COLO668 (cell line): Measurements from ENCODE around the gene RBM18.

Source experiments
- DNase-seq: peaks from one replicate; lab custom pipeline; 2025; ENCODE audit not compliant: unreplicated experiment; lab: John Stamatoyannopoulos, UW

The RBM18 gene

DNA sequence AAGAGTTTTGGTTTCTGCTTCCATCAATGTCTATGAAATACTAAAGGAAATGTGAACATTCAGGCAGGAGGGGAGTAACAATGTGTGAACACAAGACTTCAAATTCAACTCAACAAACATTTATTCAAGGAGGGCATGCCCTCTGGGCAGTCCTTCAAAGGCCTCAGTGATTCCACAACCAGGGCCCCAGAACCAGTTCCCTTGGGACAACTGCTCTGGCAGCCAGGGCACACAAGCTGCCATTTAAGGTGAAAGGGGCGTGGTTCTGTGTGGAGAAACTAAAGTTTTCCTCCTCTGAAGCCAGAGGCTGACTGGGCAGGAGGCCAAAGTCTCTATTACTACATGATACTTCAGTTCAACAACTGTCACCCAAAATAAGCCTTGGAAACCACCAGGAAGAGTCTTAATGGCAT lies 3.2 kb downstream of the RBM18 start:
- no peak for DNase-seq

DNA sequence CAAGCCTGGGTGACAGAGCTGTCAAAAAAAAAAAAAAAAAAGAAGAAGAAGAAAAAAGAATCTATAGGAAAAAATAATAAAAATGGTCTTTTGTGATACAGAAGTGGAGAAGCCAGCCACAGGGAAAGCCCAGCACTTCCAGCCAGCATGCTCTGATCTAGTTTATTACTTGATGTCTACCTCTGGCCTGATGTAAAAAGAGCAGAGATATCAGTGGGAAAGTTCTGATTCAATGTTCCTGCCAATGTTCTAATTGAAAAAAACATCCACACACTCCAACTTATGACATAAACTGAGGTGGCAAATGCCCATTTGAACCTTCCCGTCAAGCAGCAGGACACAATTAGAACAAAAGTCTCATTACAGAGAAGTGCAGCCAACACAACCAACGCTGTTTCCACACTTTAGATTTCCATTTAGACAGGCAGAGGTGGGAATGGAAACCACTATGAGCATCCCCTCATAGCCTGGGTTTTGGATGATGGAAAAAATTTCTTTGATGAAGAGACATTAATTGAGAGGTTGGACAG lies 5.7 kb downstream of the RBM18 start:
- DNase-seq, result no peak

DNA sequence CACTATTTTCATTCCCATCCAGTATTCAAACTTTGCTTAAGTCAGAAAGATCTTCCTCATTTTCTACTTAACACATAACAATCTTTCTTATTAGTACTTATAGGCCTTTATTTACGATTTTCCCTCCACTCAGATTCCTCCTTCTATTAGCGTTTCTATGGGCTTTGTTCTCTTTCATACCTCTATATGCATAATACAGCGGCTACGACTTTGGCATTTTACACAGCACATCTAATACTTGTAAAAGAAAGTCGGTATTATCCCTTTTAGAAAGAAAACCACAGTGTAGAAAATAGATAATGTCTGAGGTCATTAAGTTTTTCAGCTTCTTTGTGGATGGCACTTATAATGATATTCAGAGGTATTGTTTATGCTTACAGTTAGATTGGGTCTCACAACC lies 8.4 kb downstream of the RBM18 start:
- DNase-seq, result no peak

DNA sequence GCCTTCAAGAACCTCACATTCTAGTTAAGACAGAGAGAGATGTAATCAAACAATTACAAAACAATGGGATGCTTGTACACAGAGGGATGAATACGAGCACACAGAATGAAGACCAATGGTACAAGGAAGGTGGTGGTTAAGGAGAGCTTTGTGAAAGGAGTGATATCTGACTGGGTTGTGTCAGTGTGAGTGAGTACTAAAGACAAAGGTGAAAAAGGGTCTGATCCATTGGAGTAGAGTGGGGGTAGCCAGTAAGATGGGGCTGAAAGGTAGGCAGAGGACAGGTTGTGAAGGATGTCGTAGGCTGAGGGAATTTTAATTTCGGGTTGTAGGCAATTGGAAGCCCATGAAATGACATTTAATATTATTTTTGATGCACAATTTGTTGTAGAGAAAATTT lies 9.9 kb downstream of the RBM18 start:
- no peak for DNase-seq

DNA sequence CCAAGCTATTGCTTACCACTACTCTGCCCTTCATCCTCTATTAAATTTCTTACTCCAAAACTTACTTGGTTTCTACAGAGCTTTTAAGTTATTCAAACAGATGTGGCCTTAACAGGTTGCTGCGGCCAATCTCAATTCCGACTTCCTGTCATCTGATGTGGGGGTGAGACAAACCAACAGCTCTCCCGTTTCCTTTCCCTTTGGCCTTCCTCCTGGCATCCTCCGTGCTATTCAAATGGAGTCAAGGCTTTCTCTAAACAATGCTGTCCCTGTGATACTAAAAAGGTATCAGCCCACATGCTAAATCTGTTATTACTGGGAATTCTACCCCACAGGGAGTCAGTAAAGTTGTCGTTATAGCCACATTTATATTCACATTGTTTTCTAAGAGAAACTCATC lies 11.8 kb downstream of the RBM18 start:
- DNase-seq, result no peak

DNA sequence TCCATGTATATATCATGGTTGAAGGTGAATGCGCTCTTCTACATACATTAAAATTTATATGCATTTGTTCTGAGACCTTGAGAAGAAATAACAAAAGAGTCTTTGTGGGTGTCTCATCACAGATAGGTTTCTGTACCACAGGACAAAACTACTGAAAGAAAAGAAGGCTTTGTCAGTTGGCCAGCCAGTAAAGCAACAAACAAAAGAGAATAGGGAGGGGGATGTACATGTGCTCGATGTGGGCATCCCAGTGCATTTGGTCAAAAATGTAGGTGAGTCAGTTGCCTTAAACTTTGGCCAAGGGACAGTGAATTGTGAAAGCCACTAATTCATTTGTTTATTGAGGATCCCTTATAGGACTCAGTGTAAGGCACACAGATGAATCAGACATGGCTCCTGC lies 13.3 kb downstream of the RBM18 start:
- no peak for DNase-seq

DNA sequence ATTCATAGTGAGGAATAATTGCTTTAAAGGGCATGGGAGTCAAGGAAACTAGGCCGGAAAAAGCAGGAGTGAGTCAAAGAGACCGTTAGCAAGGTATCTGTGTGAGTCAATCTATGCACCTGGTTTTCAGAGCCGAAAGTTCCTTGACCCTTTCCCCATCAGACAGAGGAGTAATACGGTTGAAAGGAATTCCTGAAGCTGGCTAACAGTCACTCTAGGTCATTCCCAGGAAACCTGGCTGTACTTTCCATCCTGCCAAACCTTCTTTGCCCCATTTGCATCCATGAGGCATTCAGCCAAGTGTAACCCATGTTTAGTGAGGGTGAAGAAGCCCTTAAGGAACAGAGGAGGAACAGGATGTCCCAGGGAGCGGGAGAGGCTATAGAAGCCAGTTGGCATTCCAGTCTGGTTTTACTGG lies 16.2 kb downstream of the RBM18 start:
- DNase-seq, result no peak

DNA sequence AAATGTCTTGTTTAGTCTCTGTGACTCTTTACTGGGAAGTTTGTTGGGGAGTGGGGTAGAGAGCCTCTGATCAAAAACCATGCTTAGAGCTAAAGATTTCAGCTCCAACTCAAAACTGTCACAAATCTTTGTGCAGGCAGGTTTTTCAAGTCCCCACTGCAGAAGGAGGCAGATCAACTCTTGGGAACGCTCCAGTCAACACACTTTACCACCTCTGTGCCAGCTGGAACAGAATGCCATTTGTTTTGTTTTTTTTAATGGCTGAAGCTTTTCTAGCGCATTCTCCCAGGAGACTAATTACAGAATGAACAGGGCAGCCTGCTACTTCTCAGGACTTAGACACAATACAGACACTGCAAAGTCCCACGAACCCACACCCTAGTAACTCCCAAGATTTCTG lies 18.0 kb downstream of the RBM18 start:
- DNase-seq, result no peak

DNA sequence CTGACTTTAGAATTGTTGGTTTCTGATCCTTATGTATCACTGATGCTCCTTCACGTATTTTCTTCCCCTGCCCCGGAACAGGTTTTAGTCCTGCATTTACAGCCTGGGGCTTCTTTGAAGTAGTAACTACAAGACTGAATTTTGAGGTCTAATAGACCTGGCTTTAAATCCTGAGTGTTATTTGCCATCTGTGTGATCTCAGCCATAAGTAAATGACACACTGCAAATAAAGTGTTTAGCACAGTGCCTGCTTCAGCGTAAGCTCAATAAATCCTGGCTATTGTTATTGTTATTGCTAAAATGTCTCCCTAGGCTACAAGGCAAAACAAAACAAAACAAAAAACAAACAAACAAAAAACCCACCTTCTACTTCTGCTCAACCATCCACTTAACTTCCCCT lies 20.3 kb downstream of the RBM18 start:
- DNase-seq, result no peak

DNA sequence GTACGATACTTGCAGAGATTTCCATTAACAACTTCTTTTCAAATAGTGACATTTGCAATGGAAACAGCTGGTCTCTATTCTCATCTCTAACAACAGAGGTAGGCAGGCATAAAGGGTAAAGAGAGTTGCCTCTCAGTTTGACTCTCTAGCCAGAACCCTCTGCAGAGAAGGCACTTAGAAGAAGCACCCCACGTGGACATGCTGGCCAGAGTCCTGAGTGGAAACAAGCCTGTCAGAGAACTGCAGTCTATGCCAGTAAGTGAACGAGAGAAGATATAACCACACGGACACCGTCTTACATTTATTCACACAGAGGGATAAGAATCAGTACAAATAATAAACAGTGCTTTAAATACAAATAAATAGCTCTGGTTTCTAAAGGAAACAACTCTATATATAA lies 24.9 kb downstream of the RBM18 start:
- no peak for DNase-seq

DNA sequence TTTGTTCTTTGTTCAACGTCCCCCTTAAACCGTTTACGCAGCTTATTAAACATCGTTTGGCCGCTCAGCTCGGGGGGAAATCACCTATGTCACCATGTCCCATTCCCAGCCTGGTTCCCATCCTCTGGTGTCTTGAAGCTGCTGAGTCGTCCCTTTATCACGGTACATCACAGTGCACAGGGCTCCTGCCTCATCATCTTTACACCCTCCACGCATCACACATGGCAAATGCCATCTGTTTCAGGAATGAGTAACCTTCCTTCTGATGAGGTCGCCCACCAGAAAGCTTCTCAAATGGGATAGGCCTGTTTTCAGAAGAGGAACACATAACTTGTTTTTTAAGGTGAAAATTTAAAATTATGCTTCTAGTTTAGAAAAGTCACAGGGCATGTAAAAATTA lies 28.0 kb downstream of the RBM18 start:
- no peak for DNase-seq

DNA sequence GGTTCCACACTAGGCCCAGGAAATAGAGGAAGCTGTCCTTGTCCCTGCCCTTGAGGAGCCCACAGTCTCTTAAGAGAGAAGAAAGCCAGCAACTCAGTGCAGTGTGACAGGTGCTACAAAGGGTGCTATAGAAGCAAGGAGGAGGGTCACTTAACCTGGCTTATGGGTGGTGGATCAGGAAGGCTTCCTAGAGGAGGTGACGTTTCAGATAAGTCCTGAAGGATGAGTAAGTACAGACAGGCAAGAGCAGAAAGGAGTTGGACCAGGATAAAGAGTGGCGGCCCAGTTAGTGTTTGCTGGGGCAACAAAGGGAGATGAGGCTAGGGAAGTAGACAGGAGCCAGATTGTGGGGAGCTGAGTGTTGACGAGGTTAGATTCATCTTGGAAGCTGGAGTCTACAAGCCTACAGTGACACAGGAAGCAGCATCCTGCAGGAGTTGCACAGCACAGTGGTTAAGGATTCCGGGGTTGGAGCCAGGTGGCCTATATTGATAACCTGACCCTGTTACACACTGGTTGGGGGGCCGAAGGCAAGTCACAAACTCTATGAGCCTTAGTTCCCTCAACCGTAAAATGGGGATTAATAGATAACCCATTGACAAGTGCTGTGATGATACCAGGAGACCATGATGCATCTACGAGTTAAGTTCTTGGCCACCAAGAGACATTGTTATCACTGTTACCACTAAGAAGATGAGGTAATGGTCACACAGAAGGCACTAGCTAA lies 30.5 kb downstream of the RBM18 start:
- no peak for DNase-seq

DNA sequence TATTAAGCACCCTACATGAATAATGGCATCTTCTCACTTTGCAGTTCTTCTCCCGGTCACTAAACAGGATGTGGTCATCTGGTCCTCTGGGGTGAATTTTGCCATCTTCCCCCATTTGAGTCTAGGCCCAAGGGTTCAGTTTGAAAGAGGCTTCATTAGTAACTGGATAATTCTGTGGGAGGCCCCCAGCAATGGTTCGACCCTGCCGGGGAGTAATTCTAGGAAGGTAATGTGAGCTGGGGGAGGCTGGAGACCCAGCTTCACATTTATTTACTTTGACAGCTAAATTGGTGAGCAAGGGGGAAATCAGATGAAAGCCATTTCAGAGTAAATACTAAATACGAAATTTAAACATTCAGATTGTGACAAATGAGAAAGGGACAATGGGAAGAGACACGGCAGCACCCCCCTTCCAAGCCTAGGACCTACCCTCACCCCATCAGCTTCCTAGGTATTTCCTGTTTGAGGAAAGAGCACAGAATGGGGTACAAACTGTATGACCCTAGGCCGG lies 31.8 kb downstream of the RBM18 start:
- no peak for DNase-seq

DNA sequence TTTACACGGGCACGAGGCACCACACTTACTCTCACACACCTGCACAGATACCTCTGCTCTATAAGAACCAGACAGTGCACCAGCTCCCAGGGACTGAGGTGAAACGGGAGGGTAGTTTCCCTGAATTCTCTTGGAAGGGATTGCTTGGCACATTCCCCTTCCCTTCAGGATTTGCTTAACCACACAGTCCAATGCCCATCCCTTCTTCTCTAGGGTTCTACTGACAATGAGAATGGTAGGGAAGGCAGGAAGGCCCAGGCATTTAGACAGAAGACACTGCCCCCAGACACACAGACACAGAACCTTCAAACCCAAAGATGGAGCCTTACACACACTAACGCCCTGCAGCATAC lies 35.2 kb downstream of the RBM18 start:
- no peak for DNase-seq

DNA sequence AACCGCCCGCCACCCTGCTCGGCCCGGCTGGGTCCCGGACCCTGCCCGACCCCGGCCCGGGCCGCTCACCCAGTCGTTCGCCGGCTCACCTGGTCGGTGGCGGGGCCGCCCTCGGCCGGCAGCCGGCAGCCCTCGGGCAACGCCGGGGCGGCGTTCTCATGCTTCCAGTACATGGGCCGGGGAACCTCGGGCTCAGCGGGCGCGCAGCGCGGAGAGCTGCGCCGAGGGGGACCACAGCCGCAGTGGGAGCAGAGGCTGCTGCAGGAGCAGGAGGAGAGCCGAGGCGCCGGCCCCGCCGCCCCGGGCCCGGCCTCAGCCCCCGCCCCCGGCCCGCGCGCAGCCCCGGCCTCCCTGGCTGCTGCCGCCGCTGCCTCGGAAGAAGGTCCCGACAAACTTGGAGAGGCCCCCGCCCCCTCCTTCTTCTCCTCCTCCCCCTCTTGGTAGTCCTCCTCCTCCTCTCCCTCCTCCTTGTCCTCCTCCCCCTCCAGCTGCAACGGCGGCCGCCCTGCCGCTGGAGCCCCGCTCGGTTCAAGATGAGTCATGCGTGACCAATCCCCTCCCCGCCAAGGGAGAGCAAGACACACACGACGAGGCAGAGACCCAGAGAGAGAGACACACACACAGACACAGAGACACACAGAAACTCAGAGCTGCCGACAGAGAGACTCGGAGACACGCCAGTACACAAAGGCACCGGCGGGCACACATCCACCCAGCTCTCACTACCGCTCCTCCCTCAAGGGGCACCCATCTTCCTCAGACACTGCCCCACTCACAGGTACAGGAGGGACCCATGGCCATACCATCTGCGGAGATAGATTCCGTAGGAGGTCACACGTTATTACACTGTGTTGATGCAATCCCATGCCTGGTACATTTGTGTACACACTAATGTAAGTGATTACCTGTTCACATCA lies 35.8 kb downstream of the RBM18 start, which contains the start of gene LHX6:
Gene LHX6 (minus strand): TSS at position 390 of the 917 bp plus-strand sequence. CDS start 217 bp downstream, at position 173.
- DNase-seq, result peak; percentile 47

DNA sequence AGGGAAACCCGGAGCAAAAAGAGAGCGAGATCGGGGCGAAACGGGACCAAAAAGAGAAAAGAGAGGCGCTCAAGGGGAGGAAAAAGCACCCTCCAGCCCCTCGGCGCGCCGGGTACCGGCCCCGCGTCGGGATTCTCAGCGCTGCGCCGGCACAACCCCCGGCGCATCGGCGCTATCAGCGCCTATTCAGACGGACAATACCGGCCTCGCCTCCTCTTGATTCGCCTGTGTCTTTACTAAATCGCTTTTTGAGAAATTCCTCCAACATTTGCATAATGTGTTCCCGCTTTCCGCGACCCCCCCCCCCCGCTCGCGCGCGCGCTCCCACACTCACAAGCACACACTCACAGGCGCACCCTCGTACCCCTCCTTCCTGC lies 36.5 kb downstream of the RBM18 start:
- peak; percentile 22 for DNase-seq

DNA sequence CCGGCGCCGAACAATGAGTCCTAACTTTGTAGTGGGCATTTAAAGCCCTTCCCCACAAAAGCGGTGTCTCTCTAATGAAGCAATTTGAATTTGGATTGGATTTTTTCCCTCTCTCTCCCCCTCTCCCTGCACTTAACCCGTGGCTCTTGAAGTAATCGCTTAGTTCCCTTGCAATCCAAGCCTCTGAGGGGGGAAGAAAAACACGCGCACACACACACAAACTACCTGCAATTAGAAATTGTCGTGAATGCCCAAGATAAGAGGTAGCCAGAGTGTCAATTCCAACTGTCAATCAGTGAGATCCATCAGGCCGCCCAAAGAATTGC lies 37.1 kb downstream of the RBM18 start:
- DNase-seq, result no peak

DNA sequence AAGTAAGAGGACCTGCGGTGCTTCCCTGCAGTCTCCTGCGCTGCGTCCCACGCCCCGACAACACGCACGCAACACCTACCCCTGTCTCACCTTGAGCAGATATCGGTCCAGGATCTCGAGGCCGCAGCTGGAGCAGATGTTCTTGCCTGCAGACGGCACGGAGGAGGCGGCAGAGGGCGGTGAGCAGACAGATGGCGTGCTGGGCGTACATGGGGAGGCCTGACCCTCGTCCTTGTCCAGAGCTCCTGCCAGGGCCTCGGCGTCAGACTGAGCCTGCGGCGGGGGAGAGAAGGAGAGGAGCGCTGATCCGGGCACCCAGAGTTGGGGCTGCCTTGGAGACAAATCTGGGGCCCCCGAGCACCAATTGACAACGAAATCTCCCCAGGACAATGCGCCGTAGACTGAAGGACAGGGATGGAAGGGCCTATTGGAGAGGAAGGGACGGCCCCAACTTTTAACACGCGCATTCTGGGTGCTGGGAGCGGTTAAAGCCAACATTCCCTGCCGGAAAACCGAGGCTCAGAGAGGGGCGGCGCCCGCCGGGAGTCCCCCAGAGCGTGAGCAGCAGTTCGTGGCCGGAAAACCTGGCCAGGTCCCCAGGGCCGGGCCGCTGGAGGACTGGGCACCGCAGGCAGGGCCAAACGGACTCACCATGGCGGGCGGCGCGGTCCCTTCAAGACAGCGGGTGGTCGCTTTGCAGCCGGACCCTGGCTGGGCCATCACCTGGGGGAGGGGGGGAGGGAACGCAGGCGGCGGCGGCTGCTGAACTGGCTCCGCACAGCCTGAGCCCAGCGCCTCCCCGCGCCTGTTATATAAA lies 37.7 kb downstream of the RBM18 start:
- peak; percentile 40 for DNase-seq

DNA sequence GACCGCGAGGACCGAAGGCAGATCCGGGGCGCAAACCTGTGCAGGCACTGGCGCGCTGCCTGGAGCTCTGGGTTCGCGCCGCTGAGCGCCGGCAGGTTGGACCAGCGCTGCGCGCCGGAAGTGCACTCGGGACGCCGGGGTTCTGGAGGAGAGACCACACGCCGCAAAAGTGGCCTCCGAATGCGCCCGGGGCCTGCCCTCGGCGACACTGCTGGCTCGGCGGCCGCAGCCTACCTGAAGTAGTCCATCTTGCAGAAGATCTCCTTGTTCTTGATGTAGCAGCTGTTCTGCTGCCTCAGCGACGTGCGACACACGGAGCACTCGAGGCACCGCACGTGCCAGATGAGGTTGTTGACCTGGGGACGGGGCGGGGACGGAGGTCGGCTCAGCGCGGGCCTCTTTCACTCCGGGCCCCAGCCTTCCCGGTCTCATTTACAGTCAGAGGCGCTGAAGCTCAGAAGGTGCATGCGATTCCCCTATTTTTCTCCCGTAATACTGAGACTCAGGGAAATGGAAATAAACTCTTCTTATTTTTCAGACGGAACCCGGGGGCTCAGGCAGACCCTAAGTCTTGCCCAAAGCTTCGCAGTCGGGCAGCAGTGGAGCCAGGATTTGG lies 38.4 kb downstream of the RBM18 start:
- DNase-seq, result no peak

DNA sequence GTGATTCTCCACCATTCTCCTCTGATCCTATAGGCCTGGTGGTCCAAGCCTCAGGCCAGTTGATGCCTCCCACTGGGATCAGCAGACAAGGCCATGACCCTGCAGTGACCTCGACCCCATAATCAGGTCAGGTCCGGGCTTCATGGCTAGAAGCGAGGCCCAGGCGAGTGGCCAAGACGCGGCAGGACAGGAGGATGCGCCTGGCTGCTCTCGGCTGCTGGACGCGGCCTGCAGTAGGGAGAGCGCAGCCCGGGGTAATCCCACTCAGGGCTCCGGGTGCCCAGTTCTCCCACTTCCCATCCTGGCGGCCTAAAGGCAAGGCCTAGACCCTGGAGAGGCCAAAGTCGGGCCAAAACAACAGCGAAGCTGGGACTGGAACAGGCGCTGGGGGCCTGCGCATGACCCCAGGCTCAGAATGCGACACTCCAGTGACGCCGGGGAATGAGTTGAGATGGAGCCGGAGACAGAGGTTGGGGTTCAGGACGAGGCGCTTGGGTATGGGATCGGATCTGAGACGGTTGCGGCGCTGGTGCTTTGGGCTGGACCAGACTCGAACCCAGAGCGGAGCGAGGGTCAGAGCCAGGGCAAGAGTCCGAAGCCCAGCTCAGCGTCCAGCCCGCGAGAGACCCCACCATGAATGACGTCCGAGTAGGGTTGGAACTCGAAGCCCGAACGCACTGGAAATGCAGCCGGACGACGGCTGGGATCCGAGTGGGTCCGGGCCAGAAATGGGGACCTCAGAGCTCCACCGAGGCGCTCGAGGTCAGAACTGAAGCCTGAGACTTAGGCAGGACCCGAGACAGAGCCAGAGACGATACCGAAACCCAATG lies 39.1 kb downstream of the RBM18 start:
- no peak for DNase-seq
